Measurements from ENCODE around the gene DGKI. TPM values are rescaled to one million over a fixed set of nuclear protein-coding genes. Genes with fewer than 3 reads are reported as not detected.

DGKI gene
- total and polyA plus RNA-seq, 12 donors: 0.12 to 4.6 (median 1.1) TPM

DNA sequence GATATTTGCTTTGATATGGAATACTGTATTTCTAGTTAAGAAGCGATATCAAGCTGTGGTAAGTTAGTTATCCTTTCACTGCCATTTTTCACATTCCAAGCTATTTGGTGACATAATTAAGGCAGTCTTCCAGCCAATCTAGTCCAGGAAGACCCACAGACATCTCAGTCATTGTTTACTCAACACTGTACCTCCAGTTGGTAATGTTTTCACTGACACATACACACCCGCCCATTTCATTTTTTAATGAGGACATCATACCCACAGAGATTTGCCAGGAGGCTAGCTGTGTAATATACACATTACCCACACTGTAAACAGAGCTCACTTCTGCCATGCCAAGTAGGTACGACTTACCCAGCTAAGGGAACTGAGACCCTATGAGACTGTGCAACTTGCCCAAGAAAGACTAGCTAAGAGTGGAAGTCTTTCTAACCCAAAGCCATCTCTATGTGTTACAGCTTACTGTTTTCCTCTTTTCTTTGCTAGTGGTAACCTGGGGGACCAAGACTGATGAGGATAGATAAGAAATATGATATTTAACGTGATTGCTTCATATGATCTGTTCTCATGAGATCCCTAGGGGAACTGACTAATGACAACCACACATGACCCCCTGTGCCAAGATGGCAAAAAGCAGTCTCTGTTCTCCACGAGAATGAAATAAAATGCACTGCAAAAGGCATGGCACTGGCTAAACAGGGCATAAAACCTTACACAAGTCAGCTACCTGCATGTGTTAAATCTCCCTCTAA is 179.0 kb downstream of the DGKI start:
- Histone ChIP-seq H3K36me3 (replicated peaks in 1 of 2) (no peaks in the 10 kb centered on the region), H3K27ac (no peak overlapping the region), H3K27me3 (no peaks in the 10 kb centered on the region), H3K4me1 (replicated peaks in 1 of 2) (no peaks in the 10 kb centered on the region), H3K9me3 (replicated peaks in 1 of 3) (no peaks in the 10 kb centered on the region), H3K4me3 (no peak overlapping the region)
- DNase-seq: no peak
- WGBS, 4 donors: 65 to 79% (median 75%) methylated on average over 5 of the region's 5 CpGs
- intact Hi-C loops (cut with DNase I): no loop called here
- TF ChIP-seq, protein P1, sequence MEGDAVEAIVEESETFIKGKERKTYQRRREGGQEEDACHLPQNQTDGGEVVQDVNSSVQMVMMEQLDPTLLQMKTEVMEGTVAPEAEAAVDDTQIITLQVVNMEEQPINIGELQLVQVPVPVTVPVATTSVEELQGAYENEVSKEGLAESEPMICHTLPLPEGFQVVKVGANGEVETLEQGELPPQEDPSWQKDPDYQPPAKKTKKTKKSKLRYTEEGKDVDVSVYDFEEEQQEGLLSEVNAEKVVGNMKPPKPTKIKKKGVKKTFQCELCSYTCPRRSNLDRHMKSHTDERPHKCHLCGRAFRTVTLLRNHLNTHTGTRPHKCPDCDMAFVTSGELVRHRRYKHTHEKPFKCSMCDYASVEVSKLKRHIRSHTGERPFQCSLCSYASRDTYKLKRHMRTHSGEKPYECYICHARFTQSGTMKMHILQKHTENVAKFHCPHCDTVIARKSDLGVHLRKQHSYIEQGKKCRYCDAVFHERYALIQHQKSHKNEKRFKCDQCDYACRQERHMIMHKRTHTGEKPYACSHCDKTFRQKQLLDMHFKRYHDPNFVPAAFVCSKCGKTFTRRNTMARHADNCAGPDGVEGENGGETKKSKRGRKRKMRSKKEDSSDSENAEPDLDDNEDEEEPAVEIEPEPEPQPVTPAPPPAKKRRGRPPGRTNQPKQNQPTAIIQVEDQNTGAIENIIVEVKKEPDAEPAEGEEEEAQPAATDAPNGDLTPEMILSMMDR (IDR thresholded peaks at IDR 0.05): no peak
- TF ChIP-seq POLR2A (IDR thresholded peaks at IDR 0.05): no peak

DNA sequence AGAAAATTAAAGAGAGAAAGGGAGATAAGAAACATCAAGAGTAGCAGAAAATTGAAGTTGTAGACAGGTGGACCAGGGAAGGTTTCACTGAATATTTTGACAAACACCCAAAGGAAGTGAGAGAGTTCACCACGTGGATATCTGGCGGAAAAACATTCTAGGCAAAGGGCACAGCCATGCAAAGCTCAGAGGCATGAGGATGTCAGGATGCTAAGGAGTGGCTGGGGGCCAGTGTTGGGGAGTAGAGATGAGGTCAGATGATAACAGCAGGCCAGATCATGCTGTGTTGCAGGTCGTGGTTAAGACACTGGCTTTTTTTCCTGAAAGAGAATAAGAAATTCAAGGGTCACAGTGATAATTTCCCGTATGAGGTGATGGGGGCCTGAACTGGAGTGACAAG is 181.9 kb downstream of the DGKI start:
- no peak for DNase-seq
- Histone ChIP-seq H3K4me3 (no peak overlapping the region), H3K36me3 (replicated peaks in 1 of 2) (no peaks in the 10 kb centered on the region), H3K27ac (no peak overlapping the region), H3K9me3 (replicated peaks in 1 of 3) (no peaks in the 10 kb centered on the region), H3K4me1 (replicated peaks in 1 of 2) (no peaks in the 10 kb centered on the region), H3K27me3 (no peaks in the 10 kb centered on the region)
- 43 to 52% (median 47%) methylated on average over 4 of the region's 4 CpGs for WGBS, 4 donors
- intact Hi-C loops (cut with DNase I): no loop called here
- TF ChIP-seq POLR2A (IDR thresholded peaks at IDR 0.05): no peak
- TF ChIP-seq, protein P1 (IDR thresholded peaks at IDR 0.05): no peak

DNA sequence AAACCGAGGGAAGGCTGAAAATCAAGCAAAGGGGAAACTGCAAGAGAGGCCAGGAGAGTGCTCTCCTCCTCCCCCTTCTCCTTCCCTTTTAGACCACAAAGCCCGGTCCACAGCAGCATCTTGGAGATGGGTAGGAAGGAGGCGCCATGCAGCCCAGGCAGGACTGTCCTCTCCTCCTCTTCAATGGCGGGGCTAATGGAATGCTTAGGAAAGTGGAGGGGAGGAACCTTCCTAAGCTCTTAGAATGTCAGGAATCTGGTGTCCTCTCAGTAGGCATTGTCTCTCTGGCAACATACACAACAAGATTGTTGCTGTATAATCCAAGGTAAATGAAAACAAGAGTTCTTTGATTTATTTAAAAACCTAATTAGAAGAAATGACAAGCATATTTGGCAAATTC is 185.1 kb downstream of the DGKI start:
- no peak for TF ChIP-seq POLR2A (IDR thresholded peaks at IDR 0.05)
- TF ChIP-seq, protein P1 (IDR thresholded peaks at IDR 0.05): no peak
- Histone ChIP-seq H3K4me3 (no peak overlapping the region), H3K4me1 (replicated peaks in 1 of 2) (no peaks in the 10 kb centered on the region), H3K27ac (no peak overlapping the region), H3K27me3 (no peaks in the 10 kb centered on the region), H3K9me3 (replicated peaks in 1 of 3) (no peaks in the 10 kb centered on the region), H3K36me3 (replicated peaks in 1 of 2) (no peaks in the 10 kb centered on the region)
- no peak for DNase-seq
- intact Hi-C loops (cut with DNase I): no loop called here
- WGBS, 4 donors: 82 to 89% (median 87%) methylated on average over 4 of the region's 4 CpGs

DNA sequence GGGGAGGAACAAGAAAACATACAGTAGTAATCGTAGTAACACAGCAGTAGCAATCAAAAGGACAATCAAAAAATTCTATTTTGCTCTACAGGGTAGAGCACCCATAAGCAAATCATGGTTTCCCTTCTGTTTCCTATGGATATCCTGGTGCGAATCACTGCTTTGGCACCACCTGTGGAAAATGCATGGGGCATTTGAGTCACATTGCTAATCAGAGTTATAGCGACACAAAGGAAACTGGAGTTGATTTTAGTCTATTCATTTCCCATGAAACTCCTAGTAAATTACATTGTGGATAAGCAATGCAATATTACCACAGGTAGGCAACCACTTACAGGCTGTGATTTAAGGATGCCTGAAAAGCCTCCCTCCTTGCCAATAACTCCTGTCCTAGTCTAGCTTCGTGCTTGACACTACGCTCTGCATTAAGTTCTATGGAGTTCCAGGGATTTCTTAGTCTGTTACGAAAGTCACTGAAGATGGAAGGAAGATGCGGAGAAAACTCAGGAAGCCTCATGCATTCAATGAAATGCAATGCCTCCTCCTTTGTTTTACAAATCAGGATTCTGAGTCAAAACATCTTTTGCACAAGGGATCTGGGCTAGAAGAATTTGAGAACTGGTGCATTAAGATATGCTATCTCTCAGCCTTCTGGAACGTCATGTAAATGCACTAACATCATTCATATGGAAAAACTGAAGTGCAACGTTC is 188.4 kb downstream of the DGKI start:
- TF ChIP-seq, protein P1 (IDR thresholded peaks at IDR 0.05): no peak
- TF ChIP-seq POLR2A (IDR thresholded peaks at IDR 0.05): no peak
- H3K4me1 ChIP-seq (replicated peaks in 1 of 2): no peaks in the 10 kb centered on the region
- intact Hi-C loops (cut with DNase I): loop anchor here (5.0 to 10.0 kb wide), 2 partner anchors 239 to 346 kb away; partner anchors contain the start of gene CREB3L2 (in 1 of the 2)
- H3K27me3 ChIP-seq: no peaks in the 10 kb centered on the region
- no peaks in the 10 kb centered on the region for H3K36me3 ChIP-seq (replicated peaks in 1 of 2)
- no peak overlapping the region for H3K4me3 ChIP-seq
- no peak overlapping the region for H3K27ac ChIP-seq
- WGBS, 4 donors: 82 to 88% (median 85%) methylated on average over 9 of the region's 9 CpGs
- DNase-seq: no peak
- H3K9me3 ChIP-seq (replicated peaks in 1 of 3): no peaks in the 10 kb centered on the region
